SK-N-SH (cell line): ENCODE data around the gene BORCS5. TPM values are rescaled to one million over a fixed set of nuclear protein-coding genes. Genes with fewer than 3 reads are reported as not detected.

Source experiments
- CTCF ChIA-PET: fragments of 300-600, 350-600 bp; formaldehyde crosslinking; extraction: SDS; loops from one replicate; lab custom pipeline; 2021; lab: Yijun Ruan, JAX
- POLR2A ChIA-PET: fragments of 350-600 bp; sonication (Branson Sonifier 250); formaldehyde crosslinking; extraction: SDS; loops from one replicate; lab custom pipeline; 2020; ENCODE audit warnings: antibody characterized with exemption, inconsistent platforms; lab: Yijun Ruan, JAX
- DNase-seq: peaks from one replicate; pipeline ENCODE4 v3.0.0; 2012
- H2AFZ ChIP-seq: fragments of 200-600 bp; sonication (generic); 2 replicates; pipeline ENCODE4 v1.8.1; 2016; ENCODE audit warnings: antibody characterized with exemption, mild to moderate bottlenecking, low read depth
- H3F3A ChIP-seq: fragments of 200-600 bp; sonication (generic); replicated peaks from 2 replicates; pipeline ENCODE3; 2016; ENCODE audit warnings: antibody characterized with exemption, mild to moderate bottlenecking; ENCODE audit not compliant: insufficient read depth
- H3K27ac ChIP-seq, 2 experiments: fragments of 200-500 bp in 1 of 2; fragments of 200-600 bp in 1 of 2; sonication (Bioruptor generic) in 1 of 2; sonication (generic), shearing (Covaris generic) in 1 of 2; 2 replicates each; pipeline versions ENCODE4 v1.5.1 to v1.6.1; 2014 to 2016; ENCODE audit warnings: low read depth in 2 of 2, inconsistent platforms in 1 of 2, low read length in 1 of 2, mild to moderate bottlenecking in 1 of 2, mixed read lengths in 1 of 2
- H3K27me3 ChIP-seq: fragments of 200-600 bp; sonication (generic), shearing (Covaris generic); 2 replicates; pipeline ENCODE4 v1.6.1; 2016; ENCODE audit warnings: mixed run types; ENCODE audit not compliant: insufficient read depth
- H3K36me3 ChIP-seq, 2 experiments: fragments of 200-500 bp in 1 of 2; fragments of 200-600 bp in 1 of 2; sonication (Bioruptor generic) in 1 of 2; sonication (generic) in 1 of 2; replicated peaks in 1 of 2; 2 replicates each; pipeline versions ENCODE3 to v1.5.1; 2014 to 2016; ENCODE audit warnings: low read length in 1 of 2, mild to moderate bottlenecking in 1 of 2; ENCODE audit not compliant: insufficient read depth in 2 of 2, control insufficient read depth in 1 of 2
- H3K4me1 ChIP-seq, 2 experiments: fragments of 200-500 bp in 1 of 2; fragments of 200-600 bp in 1 of 2; sonication (Bioruptor generic) in 1 of 2; sonication (generic), shearing (Covaris generic) in 1 of 2; 2 replicates each; pipeline versions ENCODE4 v1.5.1 to v1.6.1; 2014 to 2016; ENCODE audit warnings: low read depth in 1 of 2, low read length in 1 of 2, mixed run types in 1 of 2; ENCODE audit not compliant: insufficient read depth in 2 of 2, control insufficient read depth in 1 of 2
- H3K4me2 ChIP-seq: fragments of 200-600 bp; sonication (generic), shearing (Covaris generic); 2 replicates; pipeline ENCODE4 v1.6.1; 2017; ENCODE audit warnings: mixed run types
- H3K4me3 ChIP-seq, 2 experiments: fragments of 200-500 bp in 1 of 2; fragments of 200-600 bp in 1 of 2; sonication (Bioruptor generic) in 1 of 2; sonication (generic), shearing (Covaris generic) in 1 of 2; 2 replicates each; pipeline versions ENCODE4 v1.5.1 to v1.8.1; 2014 to 2016; ENCODE audit warnings: low read depth in 2 of 2, inconsistent platforms in 1 of 2, low read length in 1 of 2, mild to moderate bottlenecking in 1 of 2, mixed read lengths in 1 of 2, moderate library complexity in 1 of 2
- H3K79me2 ChIP-seq: fragments of 200-600 bp; sonication (generic); 2 replicates; pipeline ENCODE4 v1.8.1; 2017; ENCODE audit warnings: mild to moderate bottlenecking; ENCODE audit not compliant: insufficient read depth
- H3K9ac ChIP-seq: fragments of 200-600 bp; sonication (generic); 2 replicates; pipeline ENCODE4 v1.6.1; 2017; ENCODE audit warnings: mixed run types
- H3K9me2 ChIP-seq: fragments of 200-600 bp; sonication (generic); 2 replicates; pipeline ENCODE4 v1.6.1; 2017; ENCODE audit warnings: mixed run types
- H3K9me3 ChIP-seq: fragments of 200-600 bp; sonication (generic); 2 replicates; pipeline ENCODE4 v1.6.1; 2017; ENCODE audit warnings: mixed run types, mild to moderate bottlenecking, moderate library complexity
- H4K20me1 ChIP-seq: fragments of 200-600 bp; sonication (generic); 2 replicates; pipeline ENCODE4 v1.6.1; 2017; ENCODE audit warnings: mild to moderate bottlenecking, mixed run types; ENCODE audit not compliant: insufficient read depth
- MXI1 ChIP-seq: IDR thresholded peaks from 2 replicates; pipeline ENCODE4 v1.6.1; 2012; ENCODE audit warnings: mild to moderate bottlenecking, low read depth, low read length, improper control_type of control experiment
- TAF1 ChIP-seq: IDR thresholded peaks from 2 replicates; pipeline ENCODE4 v1.6.1; 2012; ENCODE audit warnings: low read depth, mild to moderate bottlenecking, low read length, moderate library complexity, borderline replicate concordance
- WGBS: methylation state at CpG from one replicate; pipeline ENCODE4 v1.1.6; 2017; ENCODE audit warnings: low lambda C conversion rate; 5-methylcytosine and 5-hydroxymethylcytosine counted together
- polyA plus RNA-seq, 3 experiments: library from polyadenylated mRNA; depleted of rRNA; stranded (reverse); fragments of >200 nt; gene quantifications; 2 replicates each; pipeline ENCODE4 v1.2.3, GENCODE V29; 2012
- TF ChIP-seq, protein P1 (sequence below): IDR thresholded peaks from 2 replicates; pipeline ENCODE4 v1.4.0; 2012; ENCODE audit warnings: low read depth, borderline replicate concordance
- TF ChIP-seq, protein P2 (sequence below): IDR thresholded peaks from 2 replicates; pipeline ENCODE4 v1.4.0; 2012; ENCODE audit warnings: low read depth

BORCS5 gene
- polyA plus RNA-seq, 1 of the 3 experiments (the other 2 are of a cell fraction), result 16.3 TPM

DNA sequence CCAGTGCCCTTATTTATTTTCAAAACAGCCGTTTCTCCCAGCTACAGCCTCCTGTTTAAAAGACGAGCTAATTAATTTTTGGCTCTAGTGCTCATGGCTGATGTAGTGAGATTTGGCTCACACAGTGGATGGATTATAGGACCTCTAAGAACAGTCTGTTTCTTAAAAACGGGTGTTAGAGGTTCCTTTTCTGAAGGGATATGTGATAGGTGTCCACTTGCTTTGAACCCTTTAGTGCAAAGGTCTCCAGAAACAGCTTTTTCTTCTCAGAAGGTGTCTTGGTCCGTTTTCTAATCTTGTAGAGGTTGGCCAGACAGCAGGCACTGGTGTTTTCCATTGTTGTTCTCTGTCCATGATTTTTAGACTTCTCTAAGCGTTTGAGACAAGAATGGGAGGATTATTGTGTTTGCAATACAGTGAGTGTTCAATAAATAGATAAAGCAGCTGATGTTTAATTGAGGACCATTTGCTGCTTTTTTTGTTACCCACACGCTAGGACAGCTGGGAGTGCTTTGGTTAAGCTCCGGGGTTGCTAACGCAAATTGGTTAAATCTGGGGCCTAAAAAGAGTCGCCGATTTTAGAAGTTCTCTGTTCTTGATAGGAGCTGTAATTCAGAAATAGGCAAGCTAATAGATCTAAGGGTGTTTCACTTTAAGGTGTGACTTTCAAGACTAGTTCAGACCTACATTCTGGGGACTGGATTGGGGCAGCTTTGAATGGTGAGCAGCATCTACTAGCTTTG, 1.0 kb downstream of the BORCS5 start:
- H3K27me3 ChIP-seq, result no peaks in the 10 kb centered on the region
- WGBS, result 21% methylated on average over 10 of the region's 10 CpGs
- ChIA-PET POLR2A (interaction anchor here (0.5 to 2.6 kb wide), 10 partner anchors 9 to 708 kb away, joined by 3 to 14 read pairs (median 3); partner anchors contain the start of gene LRP6), CTCF (interaction anchor here (0.8 to 3.2 kb wide), 10 partner anchors 9 to 385 kb away, joined by 3 to 12 read pairs (median 5); no protein-coding TSS in a partner anchor)
- no peaks in the 10 kb centered on the region for H4K20me1 ChIP-seq
- TF ChIP-seq MXI1, result peak; percentile 45; the same call in 1 of the 2 replicates
- TF ChIP-seq, protein P1, sequence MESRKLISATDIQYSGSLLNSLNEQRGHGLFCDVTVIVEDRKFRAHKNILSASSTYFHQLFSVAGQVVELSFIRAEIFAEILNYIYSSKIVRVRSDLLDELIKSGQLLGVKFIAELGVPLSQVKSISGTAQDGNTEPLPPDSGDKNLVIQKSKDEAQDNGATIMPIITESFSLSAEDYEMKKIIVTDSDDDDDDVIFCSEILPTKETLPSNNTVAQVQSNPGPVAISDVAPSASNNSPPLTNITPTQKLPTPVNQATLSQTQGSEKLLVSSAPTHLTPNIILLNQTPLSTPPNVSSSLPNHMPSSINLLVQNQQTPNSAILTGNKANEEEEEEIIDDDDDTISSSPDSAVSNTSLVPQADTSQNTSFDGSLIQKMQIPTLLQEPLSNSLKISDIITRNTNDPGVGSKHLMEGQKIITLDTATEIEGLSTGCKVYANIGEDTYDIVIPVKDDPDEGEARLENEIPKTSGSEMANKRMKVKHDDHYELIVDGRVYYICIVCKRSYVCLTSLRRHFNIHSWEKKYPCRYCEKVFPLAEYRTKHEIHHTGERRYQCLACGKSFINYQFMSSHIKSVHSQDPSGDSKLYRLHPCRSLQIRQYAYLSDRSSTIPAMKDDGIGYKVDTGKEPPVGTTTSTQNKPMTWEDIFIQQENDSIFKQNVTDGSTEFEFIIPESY, result no peak
- TF ChIP-seq, protein P2, sequence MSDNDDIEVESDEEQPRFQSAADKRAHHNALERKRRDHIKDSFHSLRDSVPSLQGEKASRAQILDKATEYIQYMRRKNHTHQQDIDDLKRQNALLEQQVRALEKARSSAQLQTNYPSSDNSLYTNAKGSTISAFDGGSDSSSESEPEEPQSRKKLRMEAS, result peak; percentile 38; the same call in 1 of the 2 replicates
- no peaks in the 10 kb centered on the region for H3K9me3 ChIP-seq
- peaks cover 29% of the 10 kb centered on the region for H3K79me2 ChIP-seq
- DNase-seq, result no peak
- no peaks in the 10 kb centered on the region for H3K9me2 ChIP-seq
- H2AFZ ChIP-seq, result peak overlapping the region; percentile 78
- H3K36me3 ChIP-seq, result peaks cover 0 to 1% of the 10 kb centered on the region in 2 experiments
- peak overlapping the region; percentile 76 to 91 for H3K27ac ChIP-seq
- peak overlapping the region; percentile 81 for H3K4me2 ChIP-seq
- H3K4me1 ChIP-seq, result peaks cover 0 to 9% of the 10 kb centered on the region in 2 experiments; a peak in 2 of 4 replicates
- peak overlapping the region; percentile 83 to 87 for H3K4me3 ChIP-seq
- peak overlapping the region; percentile 78 for H3K9ac ChIP-seq
- H3F3A ChIP-seq, result peaks cover 12% of the 10 kb centered on the region

DNA sequence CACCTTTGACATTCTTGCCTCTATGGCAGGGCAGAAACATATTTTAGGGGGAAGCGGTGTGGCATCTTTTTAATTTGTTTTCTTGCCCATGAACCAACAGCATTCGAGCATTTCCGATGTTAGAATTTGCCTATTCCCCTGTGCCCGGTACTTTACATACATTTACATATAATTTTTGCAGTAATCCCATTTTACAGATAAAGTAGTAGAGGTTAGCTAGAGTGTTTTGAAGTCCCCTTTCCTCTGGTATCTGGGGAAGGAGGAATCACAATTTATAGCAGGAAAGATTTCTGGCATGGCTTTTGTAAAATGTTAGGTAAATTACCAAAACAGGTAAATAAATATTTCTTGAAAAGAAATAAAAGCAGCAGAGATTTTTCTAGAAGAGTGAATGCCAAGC, 1.6 kb downstream of the BORCS5 start:
- peak overlapping the region; percentile 78 for H3K9ac ChIP-seq
- CTCF ChIA-PET, result interaction anchor here (1.7 to 3.2 kb wide), 6 partner anchors 8 to 378 kb away, joined by 5 to 12 read pairs (median 7); no protein-coding TSS in a partner anchor
- peak overlapping the region in 1 of 2 experiments; percentile 91; a peak in 3 of 4 replicates for H3K27ac ChIP-seq

More for the DNA sequence above, 1.6 kb downstream of the BORCS5 start:
- H3K4me1 ChIP-seq, result peaks cover 0 to 9% of the 10 kb centered on the region in 2 experiments; a peak in 2 of 4 replicates
- DNase-seq, result no peak
- no peaks in the 10 kb centered on the region for H3K27me3 ChIP-seq
- peak overlapping the region; percentile 83 to 87 for H3K4me3 ChIP-seq
- no peak for TF ChIP-seq TAF1
- POLR2A ChIA-PET, result interaction anchor here (0.8 to 2.6 kb wide), 2 partner anchors 9 to 89 kb away, joined by 3 to 14 read pairs; no protein-coding TSS in a partner anchor
- no peaks in the 10 kb centered on the region for H4K20me1 ChIP-seq
- H3K9me2 ChIP-seq, result no peaks in the 10 kb centered on the region
- H3K9me3 ChIP-seq, result no peaks in the 10 kb centered on the region
- peaks cover 0 to 4% of the 10 kb centered on the region in 2 experiments for H3K36me3 ChIP-seq
- peaks cover 29% of the 10 kb centered on the region for H3K79me2 ChIP-seq
- H2AFZ ChIP-seq, result no peak overlapping the region
- peak overlapping the region; percentile 81 for H3K4me2 ChIP-seq
- WGBS, result 97% methylated on average over 4 of the region's 4 CpGs
- H3F3A ChIP-seq, result peaks cover 12% of the 10 kb centered on the region
